DND-41 (cell line): ENCODE data around the gene RSPH3.

Experiments
- CTCF ChIP-seq: IDR thresholded peaks from 2 replicates; pipeline ENCODE4 v1.5.1; 2012; ENCODE audit warnings: borderline replicate concordance, low read length, moderate library complexity, mild to moderate bottlenecking; ENCODE audit not compliant: poor library complexity, severe bottlenecking; ENCODE audit errors: extremely low read depth
- EZH2 ChIP-seq: IDR thresholded peaks from 3 replicates; pipeline ENCODE4 v1.6.1; 2012; ENCODE audit warnings: borderline replicate concordance, low read depth, mild to moderate bottlenecking, moderate library complexity, low read length, inconsistent platforms; ENCODE audit not compliant: severe bottlenecking

- TF ChIP-seq CTCF, result no peak
- no peak for TF ChIP-seq EZH2
Observed at GRCh38 chr6:159005436-159005835, 5.4 kb upstream of the RSPH3 start.
